Liver (tissue), 9 donors: ENCODE data around the gene ZER1. TPM values are rescaled to one million over a fixed set of nuclear protein-coding genes. Genes with fewer than 3 reads are reported as not detected.

Experiments used
- DNase-seq: peaks from one replicate; pipeline ENCODE4 v3.0.0-alpha.2; 2017; ENCODE audit warnings: low spot score
- H3K27ac ChIP-seq, 2 donors: one replicate each; pipeline ENCODE4 v1.7.0; 2013; ENCODE audit warnings: inconsistent platforms in 2 of 2, low read length in 2 of 2, control low read depth in 1 of 2, low read depth in 1 of 2, mild to moderate bottlenecking in 1 of 2
- H3K27me3 ChIP-seq, 4 donors: one replicate each; pipeline versions ENCODE4 v1.6.1 to v1.7.0; 2013; ENCODE audit warnings: low read length in 3 of 4, inconsistent platforms in 1 of 4, mild to moderate bottlenecking in 1 of 4, moderate library complexity in 1 of 4; ENCODE audit not compliant: control insufficient read depth in 4 of 4, insufficient read depth in 4 of 4
- H3K36me3 ChIP-seq, 4 donors: one replicate each; pipeline versions ENCODE4 v1.6.1 to v1.7.0; 2013; ENCODE audit warnings: low read length in 3 of 4, mild to moderate bottlenecking in 3 of 4, low read depth in 1 of 4, moderate library complexity in 1 of 4; ENCODE audit not compliant: control insufficient read depth in 4 of 4, insufficient read depth in 3 of 4
- H3K4me1 ChIP-seq, 4 donors: one replicate each; pipeline versions ENCODE4 v1.6.1 to v1.7.0; 2013; ENCODE audit warnings: low read length in 3 of 4, mild to moderate bottlenecking in 3 of 4, moderate library complexity in 1 of 4; ENCODE audit not compliant: control insufficient read depth in 4 of 4, insufficient read depth in 4 of 4
- H3K4me3 ChIP-seq, 3 donors: one replicate each; pipeline versions ENCODE4 v1.6.1 to v1.7.0; 2013; ENCODE audit warnings: low read length in 3 of 3, control low read depth in 1 of 3, low read depth in 1 of 3, mild to moderate bottlenecking in 1 of 3
- H3K9ac ChIP-seq, 2 donors: one replicate each; pipeline ENCODE4 v1.7.0; 2013; ENCODE audit warnings: low read length in 2 of 2, mild to moderate bottlenecking in 2 of 2, moderate library complexity in 2 of 2, control low read depth in 1 of 2, low read depth in 1 of 2
- H3K9me3 ChIP-seq, 4 donors: one replicate each; pipeline versions ENCODE4 v1.6.1 to v1.7.0; 2013; ENCODE audit warnings: low read length in 3 of 4; ENCODE audit not compliant: control insufficient read depth in 4 of 4
- EGR1 ChIP-seq, 2 donors: IDR thresholded peaks; 2 replicates each; pipeline ENCODE4 v1.6.1; 2016 to 2018; ENCODE audit warnings: antibody characterized with exemption in 2 of 2, low read depth in 2 of 2
- FOXA1 ChIP-seq: IDR thresholded peaks from 2 replicates; pipeline ENCODE4 v1.6.1; 2016; ENCODE audit warnings: antibody characterized with exemption
- FOXA2 ChIP-seq: IDR thresholded peaks from 2 replicates; pipeline ENCODE4 v1.6.1; 2016; ENCODE audit warnings: antibody characterized with exemption
- GABPA ChIP-seq, 2 donors: IDR thresholded peaks in 1 of 2; conservative IDR thresholded peaks in 1 of 2; 2 replicates each; pipeline ENCODE4 v1.6.1; 2016; ENCODE audit warnings: antibody characterized with exemption in 2 of 2, mild to moderate bottlenecking in 1 of 2, moderate library complexity in 1 of 2
- HNF4A ChIP-seq, 2 donors: conservative IDR thresholded peaks; 2 replicates each; pipeline ENCODE4 v1.6.1; 2016; ENCODE audit warnings: antibody characterized with exemption in 2 of 2, mild to moderate bottlenecking in 2 of 2
- HNF4G ChIP-seq: IDR thresholded peaks from 2 replicates; pipeline ENCODE4 v1.6.1; 2016; ENCODE audit warnings: antibody characterized with exemption
- JUND ChIP-seq, 2 donors: IDR thresholded peaks; 2 replicates each; pipeline ENCODE4 v1.6.1; 2016; ENCODE audit warnings: antibody characterized with exemption in 2 of 2
- NR2F2 ChIP-seq: IDR thresholded peaks from 2 replicates; pipeline ENCODE4 v1.6.1; 2016; ENCODE audit warnings: antibody characterized with exemption
- RAD21 ChIP-seq, 2 donors: IDR thresholded peaks; 2 replicates each; pipeline ENCODE4 v1.6.1; 2016; ENCODE audit warnings: antibody characterized with exemption in 2 of 2, mild to moderate bottlenecking in 2 of 2
- RXRA ChIP-seq, 2 donors: IDR thresholded peaks; 2 replicates each; pipeline ENCODE4 v1.6.1; 2017 to 2018; ENCODE audit warnings: antibody characterized with exemption in 2 of 2, mild to moderate bottlenecking in 1 of 2
- SP1 ChIP-seq: IDR thresholded peaks from 2 replicates; pipeline ENCODE4 v1.6.1; 2018; ENCODE audit warnings: antibody characterized with exemption, mild to moderate bottlenecking
- TAF1 ChIP-seq: conservative IDR thresholded peaks from 2 replicates; pipeline ENCODE4 v1.6.1; 2016; ENCODE audit warnings: antibody characterized with exemption, mild to moderate bottlenecking
- YY1 ChIP-seq: IDR thresholded peaks from 2 replicates; pipeline ENCODE4 v1.6.1; 2016; ENCODE audit warnings: antibody characterized with exemption, mild to moderate bottlenecking
- WGBS: extraction: QIAGEN DNeasy Blood & Tissue Kit; methylation state at CpG from one replicate; pipeline ENCODE4 v1.1.7; 2013; 5-methylcytosine and 5-hydroxymethylcytosine counted together
- polyA plus RNA-seq, 2 donors: library from polyadenylated mRNA; stranded (reverse) in 1 of 2; unstranded in 1 of 2; fragments of 200-250 nt in 1 of 2; fragments of >200 nt in 1 of 2; fragmentation: Nextera tagmentation in 1 of 2; extraction: Ambion mirVana in 1 of 2; gene quantifications; one replicate each; pipeline versions ENCODE4 v1.2.1 to v1.2.3, GENCODE V29; 2013 to 2015
- total RNA-seq, 2 donors: library from RNA; depleted of rRNA; stranded (reverse); fragments of >200 nt; gene quantifications; one replicate each; pipeline ENCODE4 v1.2.3, GENCODE V29; 2014
- TF ChIP-seq, protein P1 (sequence below): IDR thresholded peaks from 2 replicates; pipeline ENCODE4 v1.6.1; 2016; ENCODE audit warnings: antibody characterized with exemption
- TF ChIP-seq, protein P2 (sequence below): IDR thresholded peaks from 2 replicates; pipeline ENCODE4 v1.6.1; 2016; ENCODE audit warnings: antibody characterized with exemption, mild to moderate bottlenecking
- TF ChIP-seq, protein P3 (sequence below): IDR thresholded peaks from 2 replicates; pipeline ENCODE4 v1.6.1; 2016; ENCODE audit warnings: antibody characterized with exemption
- TF ChIP-seq, protein P4 (sequence below): IDR thresholded peaks from 2 replicates; pipeline ENCODE4 v1.6.1; 2016; ENCODE audit warnings: antibody characterized with exemption
- TF ChIP-seq, protein P5 (sequence below): fragments of 150-350 bp; IDR thresholded peaks from 2 replicates; pipeline ENCODE4 v1.5.1; 2017; ENCODE audit warnings: improper control_type of control experiment, low read depth, low read length; ENCODE audit not compliant: missing input control
- donor health status: healthy.
- donor health status: healthy.
- donor health status: healthy.
- donor health status: healthy.
- donor health status: healthy.

ZER1 gene
- total and polyA plus RNA-seq, 4 donors = 7.6 to 29.1 (median 15.8) TPM

DNA sequence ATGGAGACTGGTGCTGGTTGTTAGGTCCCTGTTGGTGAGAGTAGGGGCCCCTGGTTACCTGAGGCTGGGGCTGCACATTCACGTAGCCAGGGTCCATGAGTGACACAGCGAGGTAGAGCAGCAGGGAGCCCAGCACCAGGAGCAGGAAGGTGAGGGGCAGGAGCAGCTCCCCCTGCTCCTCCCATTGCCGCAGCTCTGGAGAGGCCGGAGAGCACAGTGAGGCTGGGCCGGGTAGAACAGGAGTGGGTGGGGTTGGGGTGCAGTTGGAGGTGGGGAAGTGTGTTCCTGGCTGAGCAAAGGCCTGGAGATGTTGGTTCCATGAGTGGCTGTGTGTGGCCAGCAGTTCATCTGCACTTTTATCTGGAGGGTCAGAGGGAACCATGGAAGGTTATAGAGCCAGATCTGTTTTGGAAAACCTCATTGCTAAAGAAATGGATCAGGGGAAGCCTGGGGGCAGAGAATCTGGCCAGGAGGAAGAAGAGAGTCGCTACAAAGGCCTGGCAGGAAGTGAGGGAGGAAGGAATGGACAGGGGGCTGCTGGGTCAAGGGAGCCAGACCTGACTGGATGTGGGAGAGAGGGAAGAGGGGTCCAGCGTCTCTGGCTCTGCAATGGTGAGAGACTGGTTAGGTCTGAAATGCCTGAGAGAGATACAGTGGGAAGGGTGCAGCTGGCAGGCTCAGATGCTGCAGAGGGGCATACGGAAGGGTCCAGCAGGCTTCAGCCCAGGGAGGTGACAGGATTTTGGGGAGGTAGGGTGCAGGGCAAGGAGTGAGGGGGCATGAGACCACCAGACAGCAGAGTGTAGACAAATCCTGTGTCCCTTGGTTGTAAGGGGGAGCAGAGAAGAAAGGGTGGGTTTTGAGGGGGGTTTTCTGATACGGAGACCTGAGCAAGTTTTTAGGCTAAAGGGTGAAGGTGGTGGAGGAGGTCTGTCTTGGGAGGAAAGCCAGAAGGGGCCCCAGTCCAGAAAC, 49.1 kb downstream of the ZER1 start (continued):
- no peak for TF ChIP-seq NR2F2
- TF ChIP-seq, protein P1, sequence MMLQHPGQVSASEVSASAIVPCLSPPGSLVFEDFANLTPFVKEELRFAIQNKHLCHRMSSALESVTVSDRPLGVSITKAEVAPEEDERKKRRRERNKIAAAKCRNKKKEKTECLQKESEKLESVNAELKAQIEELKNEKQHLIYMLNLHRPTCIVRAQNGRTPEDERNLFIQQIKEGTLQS = no peak
- TF ChIP-seq YY1 = no peak
- TF ChIP-seq FOXA2 = no peak

DNA sequence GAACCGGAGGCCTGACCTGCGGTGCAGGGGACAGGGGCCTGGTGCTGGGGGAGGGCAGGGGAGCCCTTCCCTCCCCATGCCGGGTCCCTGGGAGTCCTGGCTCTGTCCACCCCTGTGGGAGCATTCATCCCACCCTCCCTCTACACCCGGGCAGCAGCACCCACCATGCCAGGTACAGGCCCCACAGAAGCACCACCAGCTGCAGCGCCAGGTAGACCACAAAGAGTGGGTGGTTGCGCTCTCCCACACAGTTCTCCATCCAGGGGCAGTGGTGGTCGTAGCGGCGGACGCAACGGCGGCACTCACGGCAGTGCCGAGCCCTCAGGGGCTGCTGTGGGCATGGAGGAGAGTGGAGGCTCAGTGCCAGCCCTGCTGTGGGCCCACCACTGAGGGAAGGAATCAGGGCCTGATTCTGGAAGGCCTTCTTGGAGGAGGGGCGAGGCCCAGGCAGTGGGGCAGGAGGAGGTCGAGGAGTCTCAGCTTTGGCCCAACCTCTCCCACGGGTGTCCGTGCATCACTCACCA, 50.2 kb downstream of the ZER1 start:
- H3K36me3 ChIP-seq = peaks cover 0 to 8% (median under 1%) of the 10 kb centered on the region in 4 donors
- H3K27ac ChIP-seq = no peak overlapping the region
- no peak for DNase-seq
- TF ChIP-seq YY1 (no peak), FOXA1 (no peak), RXRA (IDR thresholded peaks at IDR 0.05) (no peak), FOXA2 (no peak), TAF1 (no peak), EGR1 (IDR thresholded peaks at IDR 0.05; ENCODE audit: low read depth in 2 of 2) (no peak), NR2F2 (no peak), JUND (IDR thresholded peaks at IDR 0.05) (no peak), RAD21 (IDR thresholded peaks at IDR 0.05) (no peak), SP1 (no peak), HNF4A (conservative IDR thresholded peaks at IDR 0.05) (no peak), GABPA (IDR thresholded peaks at IDR 0.05 in 1 of 2, conservative IDR thresholded peaks at IDR 0.05 in 1 of 2) (no peak), HNF4G (no peak)
- TF ChIP-seq, protein P1 = no peak
- TF ChIP-seq, protein P2, sequence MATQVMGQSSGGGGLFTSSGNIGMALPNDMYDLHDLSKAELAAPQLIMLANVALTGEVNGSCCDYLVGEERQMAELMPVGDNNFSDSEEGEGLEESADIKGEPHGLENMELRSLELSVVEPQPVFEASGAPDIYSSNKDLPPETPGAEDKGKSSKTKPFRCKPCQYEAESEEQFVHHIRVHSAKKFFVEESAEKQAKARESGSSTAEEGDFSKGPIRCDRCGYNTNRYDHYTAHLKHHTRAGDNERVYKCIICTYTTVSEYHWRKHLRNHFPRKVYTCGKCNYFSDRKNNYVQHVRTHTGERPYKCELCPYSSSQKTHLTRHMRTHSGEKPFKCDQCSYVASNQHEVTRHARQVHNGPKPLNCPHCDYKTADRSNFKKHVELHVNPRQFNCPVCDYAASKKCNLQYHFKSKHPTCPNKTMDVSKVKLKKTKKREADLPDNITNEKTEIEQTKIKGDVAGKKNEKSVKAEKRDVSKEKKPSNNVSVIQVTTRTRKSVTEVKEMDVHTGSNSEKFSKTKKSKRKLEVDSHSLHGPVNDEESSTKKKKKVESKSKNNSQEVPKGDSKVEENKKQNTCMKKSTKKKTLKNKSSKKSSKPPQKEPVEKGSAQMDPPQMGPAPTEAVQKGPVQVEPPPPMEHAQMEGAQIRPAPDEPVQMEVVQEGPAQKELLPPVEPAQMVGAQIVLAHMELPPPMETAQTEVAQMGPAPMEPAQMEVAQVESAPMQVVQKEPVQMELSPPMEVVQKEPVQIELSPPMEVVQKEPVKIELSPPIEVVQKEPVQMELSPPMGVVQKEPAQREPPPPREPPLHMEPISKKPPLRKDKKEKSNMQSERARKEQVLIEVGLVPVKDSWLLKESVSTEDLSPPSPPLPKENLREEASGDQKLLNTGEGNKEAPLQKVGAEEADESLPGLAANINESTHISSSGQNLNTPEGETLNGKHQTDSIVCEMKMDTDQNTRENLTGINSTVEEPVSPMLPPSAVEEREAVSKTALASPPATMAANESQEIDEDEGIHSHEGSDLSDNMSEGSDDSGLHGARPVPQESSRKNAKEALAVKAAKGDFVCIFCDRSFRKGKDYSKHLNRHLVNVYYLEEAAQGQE = no peak
- TF ChIP-seq, protein P3, sequence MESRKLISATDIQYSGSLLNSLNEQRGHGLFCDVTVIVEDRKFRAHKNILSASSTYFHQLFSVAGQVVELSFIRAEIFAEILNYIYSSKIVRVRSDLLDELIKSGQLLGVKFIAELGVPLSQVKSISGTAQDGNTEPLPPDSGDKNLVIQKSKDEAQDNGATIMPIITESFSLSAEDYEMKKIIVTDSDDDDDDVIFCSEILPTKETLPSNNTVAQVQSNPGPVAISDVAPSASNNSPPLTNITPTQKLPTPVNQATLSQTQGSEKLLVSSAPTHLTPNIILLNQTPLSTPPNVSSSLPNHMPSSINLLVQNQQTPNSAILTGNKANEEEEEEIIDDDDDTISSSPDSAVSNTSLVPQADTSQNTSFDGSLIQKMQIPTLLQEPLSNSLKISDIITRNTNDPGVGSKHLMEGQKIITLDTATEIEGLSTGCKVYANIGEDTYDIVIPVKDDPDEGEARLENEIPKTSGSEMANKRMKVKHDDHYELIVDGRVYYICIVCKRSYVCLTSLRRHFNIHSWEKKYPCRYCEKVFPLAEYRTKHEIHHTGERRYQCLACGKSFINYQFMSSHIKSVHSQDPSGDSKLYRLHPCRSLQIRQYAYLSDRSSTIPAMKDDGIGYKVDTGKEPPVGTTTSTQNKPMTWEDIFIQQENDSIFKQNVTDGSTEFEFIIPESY = no peak
- TF ChIP-seq, protein P4, sequence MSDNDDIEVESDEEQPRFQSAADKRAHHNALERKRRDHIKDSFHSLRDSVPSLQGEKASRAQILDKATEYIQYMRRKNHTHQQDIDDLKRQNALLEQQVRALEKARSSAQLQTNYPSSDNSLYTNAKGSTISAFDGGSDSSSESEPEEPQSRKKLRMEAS = no peak
- TF ChIP-seq, protein P5, sequence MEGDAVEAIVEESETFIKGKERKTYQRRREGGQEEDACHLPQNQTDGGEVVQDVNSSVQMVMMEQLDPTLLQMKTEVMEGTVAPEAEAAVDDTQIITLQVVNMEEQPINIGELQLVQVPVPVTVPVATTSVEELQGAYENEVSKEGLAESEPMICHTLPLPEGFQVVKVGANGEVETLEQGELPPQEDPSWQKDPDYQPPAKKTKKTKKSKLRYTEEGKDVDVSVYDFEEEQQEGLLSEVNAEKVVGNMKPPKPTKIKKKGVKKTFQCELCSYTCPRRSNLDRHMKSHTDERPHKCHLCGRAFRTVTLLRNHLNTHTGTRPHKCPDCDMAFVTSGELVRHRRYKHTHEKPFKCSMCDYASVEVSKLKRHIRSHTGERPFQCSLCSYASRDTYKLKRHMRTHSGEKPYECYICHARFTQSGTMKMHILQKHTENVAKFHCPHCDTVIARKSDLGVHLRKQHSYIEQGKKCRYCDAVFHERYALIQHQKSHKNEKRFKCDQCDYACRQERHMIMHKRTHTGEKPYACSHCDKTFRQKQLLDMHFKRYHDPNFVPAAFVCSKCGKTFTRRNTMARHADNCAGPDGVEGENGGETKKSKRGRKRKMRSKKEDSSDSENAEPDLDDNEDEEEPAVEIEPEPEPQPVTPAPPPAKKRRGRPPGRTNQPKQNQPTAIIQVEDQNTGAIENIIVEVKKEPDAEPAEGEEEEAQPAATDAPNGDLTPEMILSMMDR = no peak
- H3K4me3 ChIP-seq = no peak overlapping the region
- H3K9ac ChIP-seq = no peak overlapping the region
- H3K4me1 ChIP-seq = peaks cover 4 to 20% (median 14%) of the 10 kb centered on the region in 4 donors
- WGBS = 97% methylated on average over 18 of the region's 18 CpGs
- H3K9me3 ChIP-seq = no peaks in the 10 kb centered on the region
- H3K27me3 ChIP-seq = no peaks in the 10 kb centered on the region
